ENCODE results near the gene ZBTB46. TPM values are rescaled to one million over a fixed set of nuclear protein-coding genes. Genes with fewer than 3 reads are reported as not detected.

Gene ZBTB46
- total RNA-seq, 1 donor from 2014 or later: 0.58 TPM

DNA sequence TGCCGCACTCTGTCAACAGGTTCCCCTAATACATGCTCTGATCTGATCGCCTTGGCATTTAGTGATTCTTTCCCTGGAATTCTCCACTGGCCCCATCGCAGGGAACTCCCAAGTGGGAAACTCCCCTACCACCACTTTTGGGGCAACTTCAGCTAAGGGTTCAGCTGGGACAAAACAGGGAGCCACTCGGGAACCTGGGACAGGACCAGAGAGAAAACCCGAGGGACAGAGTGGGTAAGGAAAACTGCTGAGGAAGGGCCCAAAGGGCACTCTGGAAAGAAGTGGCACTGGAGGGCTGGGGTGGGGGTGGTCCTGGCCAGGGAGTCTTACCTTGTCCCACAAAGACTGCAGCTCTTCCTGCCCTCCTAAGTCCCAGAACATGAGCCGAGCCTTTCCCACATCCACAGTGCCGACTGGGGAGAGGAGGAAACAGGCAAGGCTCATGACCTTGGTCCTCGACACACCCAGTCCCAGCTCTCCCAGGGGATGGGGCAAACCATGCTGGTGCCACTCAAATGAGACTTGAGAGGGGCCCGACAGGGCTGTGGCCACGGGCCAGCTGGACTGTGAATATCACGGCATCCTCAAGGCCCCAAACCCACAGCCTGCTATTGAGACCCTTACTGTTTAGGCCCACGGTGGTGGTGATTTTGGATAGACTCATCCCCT, 124.9 kb downstream of the ZBTB46 start:
- H3K4me3 ChIP-seq (ENCODE audit: low read depth, low read length): peak overlapping the region; percentile 90
- TF ChIP-seq, protein P1, sequence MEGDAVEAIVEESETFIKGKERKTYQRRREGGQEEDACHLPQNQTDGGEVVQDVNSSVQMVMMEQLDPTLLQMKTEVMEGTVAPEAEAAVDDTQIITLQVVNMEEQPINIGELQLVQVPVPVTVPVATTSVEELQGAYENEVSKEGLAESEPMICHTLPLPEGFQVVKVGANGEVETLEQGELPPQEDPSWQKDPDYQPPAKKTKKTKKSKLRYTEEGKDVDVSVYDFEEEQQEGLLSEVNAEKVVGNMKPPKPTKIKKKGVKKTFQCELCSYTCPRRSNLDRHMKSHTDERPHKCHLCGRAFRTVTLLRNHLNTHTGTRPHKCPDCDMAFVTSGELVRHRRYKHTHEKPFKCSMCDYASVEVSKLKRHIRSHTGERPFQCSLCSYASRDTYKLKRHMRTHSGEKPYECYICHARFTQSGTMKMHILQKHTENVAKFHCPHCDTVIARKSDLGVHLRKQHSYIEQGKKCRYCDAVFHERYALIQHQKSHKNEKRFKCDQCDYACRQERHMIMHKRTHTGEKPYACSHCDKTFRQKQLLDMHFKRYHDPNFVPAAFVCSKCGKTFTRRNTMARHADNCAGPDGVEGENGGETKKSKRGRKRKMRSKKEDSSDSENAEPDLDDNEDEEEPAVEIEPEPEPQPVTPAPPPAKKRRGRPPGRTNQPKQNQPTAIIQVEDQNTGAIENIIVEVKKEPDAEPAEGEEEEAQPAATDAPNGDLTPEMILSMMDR (conservative IDR thresholded peaks at IDR 0.05; ENCODE audit: low read depth, low read length): no peak
- no peak for DNase-seq (ENCODE audit: low read depth)

DNA sequence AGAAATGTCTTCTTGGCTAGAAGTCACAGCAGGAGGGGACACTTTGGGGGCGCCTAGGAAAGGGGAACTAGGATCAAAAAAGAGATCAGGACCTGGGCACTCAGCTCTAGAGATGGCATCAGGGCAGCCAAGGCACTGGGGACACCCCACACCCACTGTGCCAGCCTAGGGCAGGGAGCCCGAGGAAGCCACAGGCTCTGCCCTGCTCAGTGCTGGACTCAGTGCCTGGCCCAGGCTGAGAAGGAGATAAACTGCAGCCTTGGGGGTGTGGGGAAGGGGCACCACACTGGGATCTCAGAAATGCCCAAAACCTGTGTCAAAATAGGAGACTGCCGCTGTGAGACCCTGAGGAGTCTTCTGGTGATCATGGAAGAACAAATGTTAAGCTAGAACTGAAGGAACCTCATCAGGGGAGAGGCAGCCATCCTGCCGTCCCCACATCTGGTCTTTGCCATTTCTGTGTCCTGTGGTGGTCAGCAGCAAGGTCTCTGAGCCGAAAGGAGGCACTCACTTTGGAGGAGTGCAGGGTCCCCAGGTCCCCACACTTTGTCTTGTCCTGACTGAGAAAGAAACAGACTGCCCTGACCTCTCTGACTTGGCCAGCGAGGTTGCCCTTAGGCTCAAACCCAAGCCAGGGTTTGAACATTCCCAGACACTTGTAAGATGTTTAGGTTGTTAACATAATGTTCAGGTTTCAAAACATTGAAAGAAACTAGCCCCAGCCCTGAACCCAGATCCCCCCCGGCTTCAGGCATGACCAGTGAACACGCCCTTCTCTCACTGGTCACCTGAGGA, 125.6 kb downstream of the ZBTB46 start:
- DNase-seq (ENCODE audit: low read depth): no peak
- TF ChIP-seq, protein P1 (conservative IDR thresholded peaks at IDR 0.05; ENCODE audit: low read depth, low read length): no peak
- no peak overlapping the region for H3K4me3 ChIP-seq (ENCODE audit: low read depth, low read length)

DNA sequence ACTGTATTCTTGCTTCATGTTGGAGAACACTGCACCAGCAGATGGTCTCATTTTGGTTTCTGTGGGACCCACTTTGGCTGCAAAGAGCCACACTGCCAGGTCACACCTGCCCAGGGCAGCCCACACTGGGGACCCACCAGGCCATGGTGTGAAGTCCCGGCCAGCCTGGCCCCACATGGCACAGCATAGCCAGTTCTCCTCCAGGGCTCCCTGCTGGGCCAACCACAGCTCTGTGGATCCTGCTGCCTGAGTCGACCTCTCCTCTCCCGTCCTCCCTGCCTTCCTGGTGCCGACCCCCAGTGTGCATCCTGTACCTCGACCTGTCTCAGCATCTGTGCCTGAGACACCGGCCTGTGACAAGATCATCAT, 126.3 kb downstream of the ZBTB46 start:
- no peak overlapping the region for H3K4me3 ChIP-seq (ENCODE audit: low read depth, low read length)
- TF ChIP-seq, protein P1 (conservative IDR thresholded peaks at IDR 0.05; ENCODE audit: low read depth, low read length): no peak
- DNase-seq (ENCODE audit: low read depth): no peak

DNA sequence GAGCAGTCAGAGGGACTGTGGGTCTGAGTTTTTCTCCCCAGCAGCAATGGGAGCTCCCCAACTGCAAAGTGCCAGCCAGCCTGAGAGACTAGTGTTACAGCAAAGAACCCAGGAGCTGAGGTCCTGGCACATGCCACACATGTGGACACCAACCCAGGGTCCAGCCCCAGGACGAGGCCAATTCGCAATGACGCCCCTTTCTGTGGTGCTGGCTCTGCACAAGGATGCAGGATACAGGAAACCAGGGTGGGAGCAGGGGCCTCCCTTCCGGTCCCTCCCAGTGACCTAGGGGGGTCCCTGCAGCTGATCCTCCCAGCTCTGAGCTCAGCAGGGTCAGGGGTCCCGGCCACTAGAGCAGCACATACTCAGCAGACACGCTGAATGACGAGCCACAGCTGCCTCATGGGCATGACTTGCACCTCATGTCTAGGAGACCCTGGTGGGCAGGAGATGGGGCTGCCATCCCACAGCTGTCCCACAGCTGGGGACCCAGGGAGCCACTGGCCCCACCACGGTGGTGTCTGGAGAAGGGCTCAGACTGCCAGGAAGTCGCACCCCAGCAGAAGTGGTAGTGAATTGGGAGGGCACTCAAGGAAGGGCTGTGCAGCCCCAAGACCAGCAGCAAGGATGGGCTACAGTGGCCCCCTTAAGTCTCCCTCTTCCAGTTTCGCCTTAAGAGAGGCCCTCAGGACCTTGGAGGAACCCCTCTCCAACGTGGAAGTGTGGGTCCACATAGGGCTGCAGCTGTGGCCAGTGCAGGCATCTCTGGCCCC, 126.9 kb downstream of the ZBTB46 start:
- TF ChIP-seq, protein P1 (conservative IDR thresholded peaks at IDR 0.05; ENCODE audit: low read depth, low read length): no peak
- no peak overlapping the region for H3K4me3 ChIP-seq (ENCODE audit: low read depth, low read length)
- DNase-seq (ENCODE audit: low read depth): no peak

DNA sequence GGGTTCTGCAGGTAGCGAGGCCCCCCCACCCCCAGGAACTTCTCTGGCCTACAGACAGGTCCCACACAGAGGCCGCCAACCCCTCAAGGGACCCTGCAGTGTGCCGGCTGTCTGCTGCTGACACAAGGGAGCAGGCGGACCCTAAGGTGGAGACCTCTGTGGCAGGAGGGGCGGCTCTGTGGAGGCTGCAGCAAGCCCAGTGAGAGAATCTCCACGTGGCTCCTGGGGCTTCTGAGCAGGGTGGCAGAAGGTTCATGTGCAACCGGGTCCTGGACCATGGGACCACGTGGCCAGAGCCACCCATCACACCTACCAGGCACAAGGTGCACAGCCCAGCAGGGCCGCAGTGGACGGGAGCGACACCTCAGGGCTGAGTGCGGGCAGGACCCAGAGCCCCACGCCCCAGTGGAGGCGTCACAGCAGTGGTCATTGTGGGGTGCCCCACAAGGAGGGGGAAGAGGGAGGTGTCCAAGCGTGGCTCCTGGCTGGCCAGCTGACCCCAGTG, 127.5 kb downstream of the ZBTB46 start:
- no peak overlapping the region for H3K4me3 ChIP-seq (ENCODE audit: low read depth, low read length)
- TF ChIP-seq, protein P1 (conservative IDR thresholded peaks at IDR 0.05; ENCODE audit: low read depth, low read length): no peak
- no peak for DNase-seq (ENCODE audit: low read depth)

DNA sequence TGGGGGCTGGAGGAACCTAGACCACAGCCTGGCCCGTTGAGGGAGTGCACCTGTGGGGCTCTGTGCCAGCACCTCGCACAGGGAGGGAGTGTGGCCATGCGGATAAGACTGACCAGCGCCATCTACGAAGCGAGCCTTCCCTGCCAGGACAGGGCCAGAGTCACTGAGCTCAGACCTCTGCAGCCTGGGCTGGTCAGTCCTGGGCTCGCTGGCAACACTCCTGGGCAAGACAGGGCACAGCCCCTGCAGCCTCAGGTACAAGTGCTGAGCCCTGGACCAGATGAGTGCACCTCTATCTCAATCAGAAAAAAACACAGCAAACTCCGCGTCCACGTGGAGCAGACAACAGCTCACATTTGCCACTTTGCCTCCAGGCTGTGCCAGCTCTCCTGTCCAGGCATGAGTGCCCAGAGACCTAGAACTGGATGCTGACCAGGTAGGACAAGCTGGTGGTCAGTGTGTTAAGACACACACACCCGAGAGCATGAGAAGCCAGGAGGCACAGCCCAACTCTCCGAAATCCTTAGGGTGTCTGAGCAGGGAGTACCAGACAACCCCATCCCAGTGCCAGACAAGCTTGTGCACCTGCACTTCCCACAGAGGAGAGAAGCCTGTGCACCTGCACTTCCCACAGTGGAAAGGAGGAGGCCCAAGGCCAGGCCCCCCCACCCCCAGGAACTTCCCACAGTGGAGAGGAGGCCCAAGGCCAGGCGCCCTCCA, 128.2 kb downstream of the ZBTB46 start:
- TF ChIP-seq, protein P1 (conservative IDR thresholded peaks at IDR 0.05; ENCODE audit: low read depth, low read length): no peak
- H3K4me3 ChIP-seq (ENCODE audit: low read depth, low read length): no peak overlapping the region
- DNase-seq (ENCODE audit: low read depth): no peak

Measured in epithelial cell of proximal tubule (primary cell).